ENCODE data around the gene TEX14.

TEX14 gene

DNA sequence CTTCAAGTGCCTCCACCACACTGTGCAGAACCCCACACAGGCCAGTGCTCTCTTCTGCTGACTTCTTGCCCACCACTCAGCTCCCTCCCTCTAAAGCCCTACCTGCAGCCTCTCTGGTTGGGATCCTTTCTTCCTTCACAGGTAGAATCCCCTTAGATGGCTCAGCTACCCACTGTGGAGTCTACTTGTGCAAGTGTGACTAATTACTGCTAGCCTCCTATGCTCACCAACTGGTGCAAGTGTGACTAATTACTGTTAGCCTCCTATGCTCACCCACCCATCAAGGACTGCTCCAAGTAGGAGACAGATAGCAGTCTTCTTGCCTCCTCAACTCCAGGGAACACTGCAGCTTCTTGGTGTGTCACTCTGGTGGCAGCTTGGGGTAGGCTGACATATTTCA lies 43.6 kb downstream of the TEX14 start:
- no peak for DNase-seq

- no peak for DNase-seq
Measured at GRCh38 chr17:58643147-58643546, 48.7 kb downstream of the TEX14 start.

- DNase-seq: no peak
Measured at GRCh38 chr17:58641887-58642311, 49.9 kb downstream of the TEX14 start.

DNA sequence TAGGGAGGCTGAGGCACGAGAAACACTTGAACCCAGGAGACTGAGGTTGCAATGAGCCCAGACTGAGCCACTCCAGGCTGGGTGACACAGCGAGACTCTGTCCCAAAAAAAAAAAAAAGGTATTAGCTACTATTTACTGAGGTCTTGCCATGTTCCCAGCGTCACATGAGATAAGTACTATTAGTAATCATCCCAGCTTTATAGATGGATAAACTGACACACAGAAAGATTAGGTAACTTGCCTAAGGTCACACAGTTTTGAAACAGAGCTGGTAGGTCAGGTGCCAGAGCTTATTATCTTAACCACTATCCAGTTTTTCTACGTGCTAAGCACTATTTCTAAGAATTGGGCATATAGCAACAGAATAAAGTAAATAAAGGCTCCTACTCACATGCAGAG lies 51.6 kb downstream of the TEX14 start:
- no peak for DNase-seq

GRCh38 chr17:58639681-58640080 lies 52.2 kb downstream of the TEX14 start:
- DNase-seq: no peak

GRCh38 chr17:58637011-58637570 lies 54.8 kb downstream of the TEX14 start:
- no peak for DNase-seq

- DNase-seq: no peak
Measured at GRCh38 chr17:58632324-58633314, 59.2 kb downstream of the TEX14 start.

GRCh38 chr17:58631523-58632323 lies 60.1 kb downstream of the TEX14 start:
- DNase-seq: peak; percentile 94 to 95

GRCh38 chr17:58630883-58631522 lies 60.8 kb downstream of the TEX14 start:
- peak in 1 of 2 experiments; percentile 94 for DNase-seq

- no peak for DNase-seq
Measured at GRCh38 chr17:58626905-58627304, 64.9 kb downstream of the TEX14 start.

- DNase-seq: no peak
Measured at GRCh38 chr17:58624751-58625150, 67.1 kb downstream of the TEX14 start.

DNA sequence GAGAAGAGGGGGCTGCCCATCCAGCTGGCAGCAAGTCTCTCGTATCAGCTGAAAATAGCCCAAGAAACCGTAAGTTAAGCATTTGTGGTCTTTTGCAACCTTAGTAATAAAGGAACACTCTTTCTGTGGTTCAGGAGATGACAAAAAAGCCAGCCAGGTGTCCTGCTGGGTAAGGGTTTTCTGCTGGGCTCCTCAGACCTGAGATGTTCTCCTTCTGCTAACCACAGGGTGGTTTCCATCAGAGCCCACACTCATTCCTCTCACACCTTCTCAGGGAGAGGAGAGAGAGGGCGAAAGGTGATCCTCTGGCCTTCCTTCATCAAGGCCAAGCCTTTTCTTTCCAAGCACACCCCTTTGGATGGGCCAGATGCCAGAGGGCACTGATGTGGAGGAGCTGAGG lies 70.7 kb downstream of the TEX14 start:
- DNase-seq: no peak

DNA sequence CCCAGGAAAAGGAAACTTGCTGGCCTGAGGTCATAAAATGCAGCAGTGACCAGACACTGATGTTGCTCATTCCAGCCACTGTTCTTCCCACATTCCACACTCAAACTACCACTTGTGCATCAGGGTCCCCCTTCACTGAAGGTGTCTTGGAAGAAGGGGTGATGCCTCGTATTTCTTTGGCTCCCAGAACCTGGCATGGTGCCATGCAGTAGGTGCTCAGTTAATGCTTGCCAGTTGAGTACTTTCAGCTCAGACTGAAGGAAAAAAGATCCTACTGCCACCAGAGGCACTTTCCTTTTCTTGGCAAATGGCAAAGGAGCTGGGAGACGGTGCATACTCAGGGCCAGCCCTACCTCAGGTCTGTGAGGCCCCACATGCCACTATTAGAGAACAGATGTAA lies 73.5 kb downstream of the TEX14 start:
- no peak for DNase-seq

DNA sequence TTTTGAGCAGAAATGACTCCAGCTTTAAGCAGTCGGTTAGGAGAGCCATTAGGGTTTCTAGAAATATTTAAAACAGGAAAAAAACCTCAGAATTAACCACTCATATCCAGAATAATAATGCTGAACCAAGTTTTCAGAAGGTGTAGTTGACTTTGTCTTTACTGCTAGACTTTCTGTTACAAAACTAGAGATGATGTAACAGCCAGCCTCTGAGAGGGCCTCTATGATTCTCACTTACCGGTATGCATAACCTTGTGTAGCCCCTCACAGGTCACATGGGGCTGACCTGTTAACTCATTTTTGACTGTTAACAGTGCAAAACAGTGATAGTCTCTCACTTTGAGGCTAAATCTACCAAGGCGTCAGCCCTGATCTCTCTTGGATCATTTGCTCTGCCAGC lies 74.3 kb downstream of the TEX14 start:
- DNase-seq: no peak

DNA sequence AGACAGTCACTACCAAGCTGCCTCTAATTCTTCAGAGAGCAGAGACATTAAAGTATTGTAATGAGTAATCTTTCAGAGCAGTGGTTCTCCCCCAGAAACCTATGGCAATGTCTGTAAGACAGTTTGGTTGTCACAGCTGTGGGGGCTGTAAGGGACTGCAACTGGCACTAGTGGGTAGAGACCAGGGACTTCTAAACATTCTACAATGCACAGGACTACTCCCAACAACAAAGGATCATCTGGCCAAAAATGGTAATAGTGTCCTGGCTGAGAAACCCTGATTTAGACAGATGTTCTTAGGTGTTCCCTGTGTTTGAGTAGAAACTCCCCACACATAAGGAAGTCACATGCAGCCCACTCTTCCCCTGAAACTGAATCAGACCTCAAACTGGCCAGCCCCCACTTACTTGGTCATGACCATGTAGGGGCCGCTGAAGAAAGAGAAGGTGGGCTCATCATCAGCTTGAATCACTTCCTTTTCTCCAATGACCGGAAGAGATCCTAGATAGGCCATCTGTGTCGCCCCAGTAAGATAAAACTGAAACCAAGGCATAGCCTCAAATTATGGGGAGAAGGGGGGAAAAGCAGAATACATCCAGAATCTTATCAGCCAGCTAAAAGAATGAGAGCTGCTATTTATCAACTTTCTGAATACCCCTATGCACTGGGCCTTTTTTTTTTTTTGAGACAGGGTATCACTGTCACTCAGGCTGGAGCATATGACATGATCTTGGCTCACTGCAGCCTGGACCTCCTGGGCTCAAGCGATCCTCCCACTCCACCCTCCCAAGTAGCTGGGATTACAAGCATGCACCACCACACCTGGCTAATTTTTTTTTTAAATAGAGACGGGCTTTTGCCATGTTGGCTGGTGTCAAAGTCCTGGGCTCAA lies 75.8 kb downstream of the TEX14 start:
- no peak for DNase-seq

- DNase-seq: no peak
Measured at GRCh38 chr17:58614859-58615459, 76.9 kb downstream of the TEX14 start.

- no peak for DNase-seq
Measured at GRCh38 chr17:58611331-58611730, 80.5 kb downstream of the TEX14 start.

- no peak for DNase-seq
Measured at GRCh38 chr17:58606934-58607333, 84.9 kb downstream of the TEX14 start.

DNA sequence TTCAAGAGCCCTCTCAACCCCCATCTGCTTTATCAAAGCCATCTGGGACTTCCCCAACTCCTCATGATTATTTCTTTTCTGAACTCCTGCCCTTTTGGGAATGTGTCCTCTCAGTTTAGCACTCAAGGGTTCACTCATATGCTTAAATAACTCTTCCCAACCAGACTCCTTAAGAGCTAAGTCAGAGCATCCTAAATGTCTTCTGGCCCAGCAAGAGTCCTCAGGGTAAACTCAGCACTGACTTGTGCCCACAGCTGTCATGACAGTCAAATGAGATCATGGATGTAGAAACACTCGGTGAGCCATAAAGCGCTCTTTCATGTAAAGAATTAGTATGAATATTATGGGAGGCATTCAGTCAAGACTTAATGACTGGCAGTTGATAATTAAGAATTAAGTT lies 85.9 kb downstream of the TEX14 start:
- DNase-seq: no peak

DNA sequence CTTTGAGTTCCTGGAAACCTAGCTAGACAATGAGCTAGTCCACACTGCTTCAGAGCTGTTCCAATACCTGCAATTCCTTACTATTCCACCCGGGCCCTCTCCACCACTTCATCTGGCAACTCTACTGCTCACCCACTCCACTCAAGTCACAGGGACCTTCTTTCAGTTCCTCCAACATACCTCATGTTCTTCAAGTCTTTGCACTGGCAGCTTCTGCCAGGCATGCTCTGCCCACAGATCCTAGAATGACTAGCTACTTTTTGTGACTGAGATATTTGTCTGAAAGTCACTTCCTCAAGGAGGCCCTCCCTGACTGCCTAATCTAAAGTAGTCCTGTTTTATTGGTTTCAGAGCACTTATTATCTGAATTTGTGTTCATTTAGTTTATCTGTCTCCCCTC lies 86.4 kb downstream of the TEX14 start:
- DNase-seq: no peak

DNA sequence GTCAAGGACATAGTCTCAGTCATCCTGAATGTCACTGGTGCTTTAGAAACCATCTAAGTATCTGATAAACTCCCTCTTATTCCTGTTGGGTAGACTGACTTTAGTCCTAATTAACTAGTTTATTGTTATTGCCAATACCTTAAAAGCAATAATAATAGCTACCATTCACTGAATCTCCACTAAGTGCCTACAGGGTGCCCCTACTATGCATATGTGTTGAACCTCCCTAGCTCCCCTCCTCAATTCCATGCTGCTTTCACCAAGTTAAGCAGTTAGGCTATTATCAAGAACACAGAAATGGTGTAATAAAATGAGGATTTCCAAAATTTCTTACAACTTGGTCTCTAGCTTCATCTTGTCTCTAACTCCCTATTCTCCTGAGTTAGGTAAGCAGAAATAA lies 89.9 kb downstream of the TEX14 start:
- no peak for DNase-seq

- no peak for DNase-seq
Measured at GRCh38 chr17:58597371-58597770, 94.5 kb downstream of the TEX14 start.
